ENCODE results near the gene EPB41. TPM values are rescaled to one million over a fixed set of nuclear protein-coding genes. Genes with fewer than 3 reads are reported as not detected.

The EPB41 gene
- total and polyA plus RNA-seq, 9 of the 15 experiments (the other 6 are each of a cell fraction or from before 2014, with no cell fraction given), result 3.7 to 213 (median 141) TPM

GRCh38 chr1:29121936-29122681, 207.7 kb downstream of the EPB41 start:
- intact Hi-C loops (cut with micrococcal nuclease), result no loop called here

More at GRCh38 chr1:29121936-29122681, 207.7 kb downstream of the EPB41 start:
- BruUV-seq (replicated peaks), result no TSS peak
- Histone ChIP-seq H3K27me3 (ENCODE audit: control insufficient read depth in 2 of 2, insufficient read depth in 2 of 2, low read length in 2 of 2) (no peaks in the 10 kb centered on the region), H3K36me3 (ENCODE audit: control insufficient read depth, insufficient read depth, low read length) (peaks cover 29% of the 10 kb centered on the region), H3K4me1 (replicated peaks in 1 of 2; ENCODE audit: control insufficient read depth in 2 of 2, insufficient read depth in 2 of 2, low read length in 2 of 2) (peaks cover 6 to 41% of the 10 kb centered on the region in 2 experiments; a peak in 4 of 5 replicates), H3K9me1 (ENCODE audit: control insufficient read depth, insufficient read depth, low read length) (no peaks in the 10 kb centered on the region), H3K4me2 (ENCODE audit: insufficient read depth, low read length) (no peak overlapping the region), H2AFZ (ENCODE audit: low read depth, low read length) (no peak overlapping the region), H3K27ac (ENCODE audit: extremely low read depth, low read depth, low read length) (no peak overlapping the region), H3K4me3 (no peak overlapping the region), H3K79me2 (ENCODE audit: control insufficient read depth, insufficient read depth, low read length) (no peaks in the 10 kb centered on the region), H4K20me1 (replicated peaks; ENCODE audit: control insufficient read depth, insufficient read depth, low read length) (no peaks in the 10 kb centered on the region), H3K9ac (ENCODE audit: insufficient read depth in 1 of 2, low read depth in 2 of 2, low read length in 2 of 2) (no peak overlapping the region), H3K9me3 (replicated peaks; ENCODE audit: control insufficient read depth, insufficient read depth, low read depth, low read length) (no peaks in the 10 kb centered on the region)
- WGBS (ENCODE audit: insufficient coverage, low coverage, missing lambda C conversion rate), result 93% methylated on average over 36 of the region's 81 CpGs
- CTCF ChIA-PET (ENCODE audit: low intra/inter-chr PET ratio), result no interaction called here
- in situ Hi-C loops (cut with MboI), result no loop called here
- POLR2A ChIA-PET, result interaction anchor here (0.6 to 1.3 kb wide), 5 partner anchors 9 to 1619 kb away, joined by 3 to 4 read pairs (median 3); no protein-coding TSS in a partner anchor
- FAIRE-seq (no peak), ATAC-seq (no peak), DNase-seq (ENCODE audit: extremely low read depth in 1 of 4, low spot score in 3 of 4) (no peak)
- no peak for TF ChIP-seq RAD21 (CRISPR knock-in tag; conservative IDR thresholded peaks at IDR 0.05 in 1 of 2, IDR thresholded peaks at IDR 0.05 in 1 of 2)
- TF ChIP-seq EGR1 (conservative IDR thresholded peaks at IDR 0.05), result peak; percentile 21; the same call in 1 of the 2 replicates
- no peak for TF ChIP-seq CEBPB (tag; IDR thresholded peaks at IDR 0.05)
- TF ChIP-seq, protein P1, sequence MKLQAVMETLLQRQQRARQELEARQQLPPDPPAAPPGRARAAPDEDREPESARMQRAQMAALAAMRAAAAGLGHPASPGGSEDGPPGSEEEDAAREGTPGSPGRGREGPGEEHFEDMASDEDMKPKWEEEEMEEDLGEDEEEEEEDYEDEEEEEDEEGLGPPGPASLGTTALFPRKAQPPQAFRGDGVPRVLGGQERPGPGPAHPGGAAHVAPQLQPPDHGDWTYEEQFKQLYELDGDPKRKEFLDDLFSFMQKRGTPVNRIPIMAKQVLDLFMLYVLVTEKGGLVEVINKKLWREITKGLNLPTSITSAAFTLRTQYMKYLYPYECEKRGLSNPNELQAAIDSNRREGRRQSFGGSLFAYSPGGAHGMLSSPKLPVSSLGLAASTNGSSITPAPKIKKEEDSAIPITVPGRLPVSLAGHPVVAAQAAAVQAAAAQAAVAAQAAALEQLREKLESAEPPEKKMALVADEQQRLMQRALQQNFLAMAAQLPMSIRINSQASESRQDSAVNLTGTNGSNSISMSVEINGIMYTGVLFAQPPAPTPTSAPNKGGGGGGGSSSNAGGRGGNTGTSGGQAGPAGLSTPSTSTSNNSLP (IDR thresholded peaks at IDR 0.05; ENCODE audit: borderline replicate concordance, low read depth, low read length), result no peak
- no peak for TF ChIP-seq ZNF583 (CRISPR knock-in tag; IDR thresholded peaks at IDR 0.05)
- no peak for TF ChIP-seq ASH1L (IDR thresholded peaks at IDR 0.05; ENCODE audit: borderline replicate concordance, low read depth, partially characterized antibody)
- TF ChIP-seq SIX5 (IDR thresholded peaks at IDR 0.05; ENCODE audit: borderline replicate concordance in 1 of 2, insufficient read depth in 1 of 2, low read depth in 1 of 2, low read length in 2 of 2), result no peak
- TF ChIP-seq POLR2G (IDR thresholded peaks at IDR 0.05; ENCODE audit: low read depth, low read length), result peak; percentile 18
- no peak for TF ChIP-seq TAF1 (IDR thresholded peaks at IDR 0.05; ENCODE audit: control insufficient read depth, extremely low read depth, insufficient read depth, low read length, severe bottlenecking)
- TF ChIP-seq VEZF1 (CRISPR knock-in tag; IDR thresholded peaks at IDR 0.05), result no peak
- no peak for TF ChIP-seq ZNF124 (CRISPR knock-in tag; IDR thresholded peaks at IDR 0.05)
- peak; percentile 93 for TF ChIP-seq RBM22 (IDR thresholded peaks at IDR 0.05; ENCODE audit: low read depth, low read length, poor library complexity, severe bottlenecking)
- no peak for TF ChIP-seq SUPT5H (IDR thresholded peaks at IDR 0.05)
